ENCODE data around the gene MEP1B.
A peak's percentile ranks its signal among the peaks of the same experiment; 100 is the strongest.
"Not testable (repeated sequence)": the region's sequence is repeated elsewhere in the genome, so short reads cannot be mapped to it uniquely, and the experiment has no call there.

The MEP1B gene

GRCh38 chr18:32189790-32190189, at the start of gene MEP1B:
Gene MEP1B, plus strand, starts transcription at chr18:32190039. Its CDS starts 32 bp downstream, at chr18:32190071.
- DNase-seq = no peak

GRCh38 chr18:32148185-32148870, 41.5 kb upstream of the MEP1B start:
- DNase-seq = no peak

- no peak for DNase-seq
Observed at GRCh38 chr18:32152705-32153448, 37.0 kb upstream of the MEP1B start.

GRCh38 chr18:32156855-32157254, 33.0 kb upstream of the MEP1B start:
- DNase-seq = no peak

GRCh38 chr18:32157580-32157979, 32.3 kb upstream of the MEP1B start:
- DNase-seq = no peak

- peak; percentile 96 for DNase-seq
Observed at GRCh38 chr18:32158108-32158624, 31.7 kb upstream of the MEP1B start.

- not testable (repeated sequence) for DNase-seq
Observed at GRCh38 chr18:32158631-32159030, 31.2 kb upstream of the MEP1B start.

GRCh38 chr18:32160547-32160946, 29.3 kb upstream of the MEP1B start:
- DNase-seq = no peak

- no peak for DNase-seq
Observed at GRCh38 chr18:32167980-32168730, 21.7 kb upstream of the MEP1B start.

GRCh38 chr18:32173654-32174053, 16.2 kb upstream of the MEP1B start:
- no peak for DNase-seq

GRCh38 chr18:32174719-32175118, 15.1 kb upstream of the MEP1B start:
- no peak for DNase-seq

GRCh38 chr18:32175265-32175664, 14.6 kb upstream of the MEP1B start:
- peak; percentile 10 for DNase-seq

GRCh38 chr18:32176745-32177144, 13.1 kb upstream of the MEP1B start:
- not testable (repeated sequence) for DNase-seq

GRCh38 chr18:32177530-32177929, 12.3 kb upstream of the MEP1B start:
- DNase-seq = peak; percentile 70

- no peak for DNase-seq
Observed at GRCh38 chr18:32183503-32183902, 6.3 kb upstream of the MEP1B start.

GRCh38 chr18:32190209-32190608, 370 bp downstream of the MEP1B start:
- no peak for DNase-seq

GRCh38 chr18:32195881-32196815, 6.3 kb downstream of the MEP1B start:
- no peak for DNase-seq

- DNase-seq = peak; percentile 12
Observed at GRCh38 chr18:32200766-32201165, 10.9 kb downstream of the MEP1B start.

GRCh38 chr18:32201948-32202672, 12.3 kb downstream of the MEP1B start:
- no peak for DNase-seq

GRCh38 chr18:32208023-32208422, 18.2 kb downstream of the MEP1B start:
- no peak for DNase-seq

- DNase-seq = no peak
Observed at GRCh38 chr18:32208577-32208976, 18.7 kb downstream of the MEP1B start.

Measured in NCI-H748 treated with DMSO at 0.1 percent for 48 hours (cell line).